Endodermal cell (in vitro differentiated cells): Measurements from ENCODE around the gene LDLRAD4. TPM values are rescaled to one million over a fixed set of nuclear protein-coding genes. Genes with fewer than 3 reads are reported as not detected.
A peak's percentile ranks its signal among the peaks of the same experiment; 100 is the strongest.

Experiments used
- DNase-seq: peaks from one replicate; pipeline ENCODE4 v3.0.0-alpha.2; 2017
- H3K27ac ChIP-seq: 2 replicates; pipeline ENCODE4 v1.5.1; 2013; ENCODE audit warnings: mild to moderate bottlenecking, low read depth, low read length, moderate library complexity
- H3K27me3 ChIP-seq: 2 replicates; pipeline ENCODE4 v1.6.1; 2013; ENCODE audit warnings: mild to moderate bottlenecking, low read length, moderate library complexity; ENCODE audit not compliant: insufficient read depth, control insufficient read depth, poor library complexity, severe bottlenecking
- H3K36me3 ChIP-seq: 2 replicates; pipeline ENCODE4 v1.7.0; 2013; ENCODE audit warnings: mild to moderate bottlenecking, low read length, moderate library complexity; ENCODE audit not compliant: control insufficient read depth, insufficient read depth
- H3K4me1 ChIP-seq: one replicate; pipeline ENCODE4 v1.7.0; 2013; ENCODE audit warnings: low read length; ENCODE audit not compliant: control insufficient read depth, insufficient read depth
- H3K4me3 ChIP-seq: 2 replicates; pipeline ENCODE4 v1.5.1; 2013; ENCODE audit warnings: mild to moderate bottlenecking, low read length, moderate library complexity
- H3K9ac ChIP-seq: 2 replicates; pipeline ENCODE4 v1.6.1; 2013; ENCODE audit warnings: mild to moderate bottlenecking, low read length, moderate library complexity; ENCODE audit not compliant: poor library complexity, severe bottlenecking; ENCODE audit errors: extremely low read depth
- H3K9me3 ChIP-seq: 2 replicates; pipeline ENCODE4 v1.6.1; 2013; ENCODE audit warnings: mild to moderate bottlenecking, low read length, moderate library complexity; ENCODE audit not compliant: control insufficient read depth
- H3K27ac Mint-ChIP-seq: 2 replicates; pipeline ENCODE4 v1.8.0; 2020; ENCODE audit warnings: mixed read lengths
- H3K27me3 Mint-ChIP-seq: 2 replicates; pipeline ENCODE4 v1.8.0; 2021; ENCODE audit warnings: mild to moderate bottlenecking, mixed read lengths; ENCODE audit not compliant: insufficient read depth
- H3K36me3 Mint-ChIP-seq: 2 replicates; pipeline ENCODE4 v1.8.0; 2020; ENCODE audit warnings: low read depth, mixed read lengths
- H3K4me1 Mint-ChIP-seq: 2 replicates; pipeline ENCODE4 v1.8.0; 2020; ENCODE audit warnings: mixed read lengths
- H3K4me3 Mint-ChIP-seq: 2 replicates; pipeline ENCODE4 v1.8.0; 2020; ENCODE audit warnings: mild to moderate bottlenecking, moderate library complexity, mixed read lengths
- H3K9me3 Mint-ChIP-seq: 2 replicates; pipeline ENCODE4 v1.8.0; 2020; ENCODE audit warnings: mild to moderate bottlenecking, mixed read lengths
- CTCF ChIP-seq: fragments of 200-600 bp; sonication (generic); conservative IDR thresholded peaks from 2 replicates; pipeline ENCODE4 v1.5.0; 2021; ENCODE audit warnings: antibody characterized with exemption, mild to moderate bottlenecking
- WGBS, 2 experiments: methylation state at CpG; one replicate each; pipeline versions ENCODE4 v1.1.5 to v1.1.7; 2013; ENCODE audit warnings: missing lambda C conversion rate in 2 of 2, mixed read lengths in 1 of 2; ENCODE audit not compliant: insufficient coverage in 1 of 2, insufficient read length in 1 of 2; 5-methylcytosine and 5-hydroxymethylcytosine counted together
- total RNA-seq, 2 donors: library from RNA; stranded (reverse); fragmentation: NEBNext Ultra II Directional in 1 of 2; extraction: Animal tissue kit (Norgen Biotek cat#: 25700) in 1 of 2; gene quantifications; 2 replicates in 1 of 2; 3 replicates in 1 of 2; pipeline ENCODE4 v1.2.1, GENCODE V29; 2021

LDLRAD4 gene
- total RNA-seq, 2 donors from 2014 or later = 14.9 to 15.1 TPM

GRCh38 chr18:13437034-13437433 lies 218.5 kb downstream of the LDLRAD4 start:
- H3K4me3 Mint-ChIP-seq = no peak overlapping the region
- Histone ChIP-seq H3K27me3 (no peaks in the 10 kb centered on the region), H3K4me1 (no peaks in the 10 kb centered on the region), H3K4me3 (no peak overlapping the region), H3K9ac (no peak overlapping the region), H3K27ac (peak overlapping the region; percentile 55), H3K9me3 (no peaks in the 10 kb centered on the region), H3K36me3 (no peaks in the 10 kb centered on the region)
- no peaks in the 10 kb centered on the region for H3K36me3 Mint-ChIP-seq
- H3K27me3 Mint-ChIP-seq = no peaks in the 10 kb centered on the region
- no peak for DNase-seq
- TF ChIP-seq CTCF = no peak
- H3K4me1 Mint-ChIP-seq = peaks cover 6% of the 10 kb centered on the region
- no peak overlapping the region for H3K27ac Mint-ChIP-seq
- H3K9me3 Mint-ChIP-seq = no peaks in the 10 kb centered on the region
- 90 to 100% methylated on average over 1 to 6 of the region's 6 CpGs for WGBS, 2 experiments

- H3K36me3 Mint-ChIP-seq = no peaks in the 10 kb centered on the region
- no peak overlapping the region for H3K4me3 ChIP-seq
- H3K27me3 ChIP-seq = no peaks in the 10 kb centered on the region
- H3K4me3 Mint-ChIP-seq = no peak overlapping the region
- H3K27me3 Mint-ChIP-seq = no peaks in the 10 kb centered on the region
- no peaks in the 10 kb centered on the region for H3K4me1 ChIP-seq
- peak overlapping the region; percentile 5 for H3K27ac Mint-ChIP-seq
- 85 to 89% methylated on average over 10 to 17 of the region's 17 CpGs for WGBS, 2 experiments
- H3K9me3 ChIP-seq = no peaks in the 10 kb centered on the region
- H3K36me3 ChIP-seq = no peaks in the 10 kb centered on the region
- H3K27ac ChIP-seq = no peak overlapping the region
- H3K4me1 Mint-ChIP-seq = peaks cover 6% of the 10 kb centered on the region
- no peak for TF ChIP-seq CTCF
- H3K9me3 Mint-ChIP-seq = no peaks in the 10 kb centered on the region
- no peak overlapping the region for H3K9ac ChIP-seq
- no peak for DNase-seq
Observed at GRCh38 chr18:13437796-13438506, 219.4 kb downstream of the LDLRAD4 start.

DNA sequence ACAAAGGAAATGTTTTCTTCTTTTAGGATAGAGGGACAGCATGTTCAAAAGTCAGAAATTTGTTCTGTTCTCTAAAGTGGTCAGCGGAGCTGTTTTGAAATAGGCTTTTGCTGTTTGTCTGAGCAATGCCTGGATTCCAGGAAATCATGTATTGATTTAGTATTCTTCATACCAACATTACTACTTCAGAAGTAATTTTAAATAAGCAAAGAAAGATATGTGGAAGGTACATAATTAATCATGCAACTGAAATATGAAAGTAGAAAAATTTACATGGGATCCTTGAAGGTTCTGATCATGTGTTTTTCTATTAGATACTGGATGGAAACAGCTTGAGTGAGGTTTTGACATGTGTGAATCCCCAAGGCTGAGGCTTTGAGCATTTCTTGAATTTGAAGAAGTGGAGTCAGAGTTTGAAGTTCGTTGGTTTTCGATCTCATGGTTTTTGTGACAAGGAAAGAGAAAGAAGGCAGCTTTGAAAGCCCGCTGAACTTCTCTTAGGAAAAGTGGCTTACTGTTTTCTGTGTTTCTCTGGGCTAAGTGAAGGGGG lies 220.0 kb downstream of the LDLRAD4 start:
- Histone ChIP-seq H3K27ac (no peak overlapping the region), H3K4me3 (no peak overlapping the region), H3K4me1 (no peaks in the 10 kb centered on the region), H3K9me3 (no peaks in the 10 kb centered on the region), H3K9ac (no peak overlapping the region), H3K36me3 (no peaks in the 10 kb centered on the region), H3K27me3 (no peaks in the 10 kb centered on the region)
- WGBS, 2 experiments = 91 to 97% methylated on average over 4 of the region's 4 CpGs
- no peak for TF ChIP-seq CTCF
- peak overlapping the region; percentile 5 for H3K27ac Mint-ChIP-seq
- H3K27me3 Mint-ChIP-seq = no peaks in the 10 kb centered on the region
- peaks cover 8% of the 10 kb centered on the region for H3K4me1 Mint-ChIP-seq
- DNase-seq = no peak
- H3K36me3 Mint-ChIP-seq = no peaks in the 10 kb centered on the region
- H3K9me3 Mint-ChIP-seq = no peaks in the 10 kb centered on the region
- no peak overlapping the region for H3K4me3 Mint-ChIP-seq
